Measurements from ENCODE around the gene CNIH2.
"Not testable (repeated sequence)": the region's sequence is repeated elsewhere in the genome, so short reads cannot be mapped to it uniquely, and the experiment has no call there.

Gene CNIH2

DNA sequence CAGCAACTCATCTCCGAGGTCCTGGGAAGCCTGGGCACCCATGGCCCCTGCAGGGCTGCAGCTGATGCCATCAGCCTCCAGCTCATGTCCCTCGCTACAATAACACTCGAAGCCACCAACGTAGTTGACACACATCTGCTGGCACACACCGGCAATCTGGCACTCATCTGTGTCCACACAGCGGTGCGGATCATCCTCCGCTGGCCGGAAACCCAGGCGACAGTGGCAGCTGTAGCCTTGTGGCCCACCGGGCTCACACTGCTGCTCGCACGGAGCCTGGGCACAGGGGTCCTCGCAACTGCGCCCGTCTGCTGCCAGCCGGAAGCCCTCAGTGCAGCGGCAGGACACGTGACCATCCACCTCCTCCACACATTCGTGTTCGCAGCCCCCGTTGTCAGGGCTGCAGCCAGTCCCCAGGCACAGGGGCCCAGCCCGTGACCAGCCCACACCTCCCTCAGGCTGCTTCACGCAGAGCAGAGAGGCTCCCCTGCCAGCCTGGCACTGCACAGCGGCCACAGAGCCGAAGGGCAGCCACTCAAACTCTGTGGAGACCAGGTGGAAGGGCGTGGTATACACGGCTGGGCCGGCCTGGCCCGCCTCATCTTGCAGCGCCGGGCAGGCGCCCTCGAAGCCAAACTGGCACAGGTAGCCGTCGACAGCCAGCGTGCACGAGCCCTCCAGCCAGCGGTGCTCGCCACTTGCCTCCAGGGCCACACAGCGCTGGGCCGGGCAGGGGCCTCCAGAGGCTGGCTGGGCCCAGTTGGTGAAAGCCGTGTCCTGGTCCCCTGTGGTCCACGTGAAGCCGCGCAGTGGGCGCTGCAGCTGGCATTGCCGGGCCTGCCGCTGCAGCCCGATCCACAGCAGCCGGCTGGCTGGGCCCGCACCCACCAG lies 38.2 kb downstream of the CNIH2 start:
- H3K4me3 ChIP-seq (ENCODE audit: low read depth, low read length), result no peak overlapping the region
- TF ChIP-seq, protein P1, sequence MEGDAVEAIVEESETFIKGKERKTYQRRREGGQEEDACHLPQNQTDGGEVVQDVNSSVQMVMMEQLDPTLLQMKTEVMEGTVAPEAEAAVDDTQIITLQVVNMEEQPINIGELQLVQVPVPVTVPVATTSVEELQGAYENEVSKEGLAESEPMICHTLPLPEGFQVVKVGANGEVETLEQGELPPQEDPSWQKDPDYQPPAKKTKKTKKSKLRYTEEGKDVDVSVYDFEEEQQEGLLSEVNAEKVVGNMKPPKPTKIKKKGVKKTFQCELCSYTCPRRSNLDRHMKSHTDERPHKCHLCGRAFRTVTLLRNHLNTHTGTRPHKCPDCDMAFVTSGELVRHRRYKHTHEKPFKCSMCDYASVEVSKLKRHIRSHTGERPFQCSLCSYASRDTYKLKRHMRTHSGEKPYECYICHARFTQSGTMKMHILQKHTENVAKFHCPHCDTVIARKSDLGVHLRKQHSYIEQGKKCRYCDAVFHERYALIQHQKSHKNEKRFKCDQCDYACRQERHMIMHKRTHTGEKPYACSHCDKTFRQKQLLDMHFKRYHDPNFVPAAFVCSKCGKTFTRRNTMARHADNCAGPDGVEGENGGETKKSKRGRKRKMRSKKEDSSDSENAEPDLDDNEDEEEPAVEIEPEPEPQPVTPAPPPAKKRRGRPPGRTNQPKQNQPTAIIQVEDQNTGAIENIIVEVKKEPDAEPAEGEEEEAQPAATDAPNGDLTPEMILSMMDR (IDR thresholded peaks at IDR 0.05; ENCODE audit: low read depth, low read length, missing control alignments), result no peak
- DNase-seq (ENCODE audit: low read depth), result no peak

DNA sequence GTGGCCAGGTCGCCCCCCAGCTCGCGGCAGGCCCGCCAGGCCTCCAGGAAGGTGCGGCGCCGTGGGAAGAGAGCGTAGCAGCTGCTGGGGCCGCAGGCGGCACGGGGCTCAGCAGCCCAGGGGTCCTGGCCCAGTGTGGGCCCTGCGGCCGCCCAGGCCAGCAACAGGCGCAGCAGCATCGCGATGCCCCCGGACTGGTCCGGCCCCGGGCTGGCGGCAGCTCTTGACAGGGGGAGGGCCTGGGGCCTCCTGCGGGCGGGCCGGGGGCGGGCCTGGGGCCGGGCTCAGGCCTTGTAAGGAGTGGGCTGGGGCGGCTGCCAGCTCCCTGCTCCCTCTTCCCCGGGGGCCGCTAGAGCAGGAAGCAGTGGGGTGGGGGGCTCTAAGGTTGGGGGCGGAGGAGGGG lies 38.9 kb downstream of the CNIH2 start, which contains the start of gene CD248:
Gene CD248 (minus strand): TSS at position 196 of the 403 bp plus-strand sequence. CDS start 17 bp downstream, at position 179.
- TF ChIP-seq, protein P1 (IDR thresholded peaks at IDR 0.05; ENCODE audit: low read depth, low read length, missing control alignments), result no peak
- no peak within 1 kb of the TSS for H3K4me3 ChIP-seq (ENCODE audit: low read depth, low read length)
- no peak for DNase-seq (ENCODE audit: low read depth)

DNA sequence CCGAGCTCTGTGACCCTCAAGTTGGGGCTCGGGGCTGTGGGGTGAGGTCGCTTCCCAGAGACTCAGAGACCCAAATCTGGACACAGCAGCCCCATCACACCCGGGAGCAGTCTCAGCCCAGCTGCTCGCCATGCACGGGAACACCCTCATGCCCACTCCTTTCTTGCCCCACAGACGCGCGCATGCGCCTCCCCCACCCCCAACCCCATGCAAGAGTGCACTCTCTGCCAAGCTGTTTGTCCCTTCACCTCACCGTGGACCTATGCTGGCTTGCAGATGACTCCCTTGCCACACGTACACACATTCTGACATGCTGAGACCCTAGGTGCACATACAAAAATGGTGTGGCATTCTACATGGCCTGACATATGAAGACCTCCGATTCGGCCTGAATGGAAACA lies 39.3 kb downstream of the CNIH2 start:
- DNase-seq (ENCODE audit: low read depth), result no peak
- TF ChIP-seq, protein P1 (IDR thresholded peaks at IDR 0.05; ENCODE audit: low read depth, low read length, missing control alignments), result no peak
- no peak overlapping the region for H3K4me3 ChIP-seq (ENCODE audit: low read depth, low read length)

DNA sequence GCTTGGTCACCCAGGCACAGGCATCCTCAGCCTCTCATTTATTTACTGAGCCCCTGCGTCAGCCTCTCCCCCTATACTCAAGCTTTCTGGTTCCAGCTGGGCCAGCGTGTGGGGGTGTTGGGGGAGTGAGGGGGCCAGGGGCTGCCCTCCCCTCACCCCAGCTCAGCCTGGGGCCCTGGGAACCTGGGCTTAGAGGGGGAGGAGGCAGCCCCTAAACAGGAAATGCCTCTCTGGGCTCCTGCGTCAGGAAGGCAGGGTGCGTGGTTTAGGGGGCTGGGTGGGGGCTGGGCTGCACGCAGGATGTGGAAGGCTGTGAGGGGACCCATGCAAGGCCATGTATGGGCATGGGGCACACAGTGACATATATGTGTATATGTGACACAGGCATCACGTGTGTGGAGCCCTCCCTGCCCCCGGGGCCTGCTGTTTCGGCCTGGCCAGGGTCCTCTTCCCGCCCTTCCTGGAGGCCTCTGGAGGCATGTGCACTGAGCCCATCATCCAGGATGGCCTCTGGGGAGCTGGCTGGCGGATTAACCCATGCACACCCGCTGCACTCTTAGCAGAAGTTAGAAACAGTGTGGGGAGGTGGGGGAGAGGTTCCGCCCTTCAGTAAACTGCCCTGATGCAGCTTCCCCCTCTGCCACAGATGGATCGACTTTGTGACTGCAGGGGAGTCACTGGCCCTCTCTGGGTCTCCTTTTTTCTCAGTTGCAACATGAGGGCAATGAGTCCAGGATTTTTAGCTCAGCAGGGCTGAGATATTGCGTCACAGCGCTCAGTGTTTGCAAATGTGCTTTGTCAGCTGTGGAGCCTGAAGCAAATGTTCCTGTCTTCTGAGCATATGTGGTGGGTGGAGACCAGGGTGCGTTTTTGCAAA lies 40.0 kb downstream of the CNIH2 start:
- TF ChIP-seq, protein P1 (IDR thresholded peaks at IDR 0.05; ENCODE audit: low read depth, low read length, missing control alignments), result no peak
- no peak for DNase-seq (ENCODE audit: low read depth)
- no peak overlapping the region for H3K4me3 ChIP-seq (ENCODE audit: low read depth, low read length)

DNA sequence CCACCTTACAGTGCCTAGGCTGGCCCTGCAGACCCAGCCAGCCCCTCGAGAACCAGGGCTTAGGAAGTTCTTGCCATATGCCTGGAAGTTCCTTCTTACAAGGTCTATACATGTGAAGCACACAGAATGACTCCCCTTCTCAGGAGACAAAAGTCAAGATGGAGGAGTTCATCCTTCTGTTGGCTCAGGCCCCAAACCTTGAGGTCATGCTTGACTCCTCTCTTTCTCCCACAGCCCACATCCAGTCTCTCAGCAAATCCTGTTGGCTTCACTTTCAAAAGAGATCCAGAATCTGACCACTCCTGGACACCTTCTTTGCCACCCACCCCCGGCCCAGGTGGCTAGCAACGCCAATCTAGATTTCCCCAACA lies 40.6 kb downstream of the CNIH2 start:
- no peak overlapping the region for H3K4me3 ChIP-seq (ENCODE audit: low read depth, low read length)
- TF ChIP-seq, protein P1 (IDR thresholded peaks at IDR 0.05; ENCODE audit: low read depth, low read length, missing control alignments), result no peak
- no peak for DNase-seq (ENCODE audit: low read depth)

DNA sequence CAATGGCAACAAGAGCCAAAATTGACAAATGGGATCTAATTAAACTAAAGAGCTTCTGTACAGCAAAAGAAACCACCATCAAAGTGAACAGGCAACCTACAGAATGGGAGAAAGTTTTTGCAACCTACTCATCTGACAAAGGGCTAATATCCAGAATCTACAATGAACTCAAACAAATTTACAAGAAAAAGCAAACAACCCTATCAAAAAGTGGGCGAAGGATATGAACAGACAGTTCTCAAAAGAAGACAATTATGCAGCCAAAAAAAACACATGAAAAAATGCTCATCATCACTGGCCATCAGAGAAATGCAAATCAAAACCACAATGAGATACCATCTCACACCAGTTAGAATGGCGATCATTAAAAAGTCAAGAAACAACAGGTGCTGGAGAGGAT lies 42.3 kb downstream of the CNIH2 start:
- H3K4me3 ChIP-seq (ENCODE audit: low read depth, low read length), result not testable (repeated sequence)

DNA sequence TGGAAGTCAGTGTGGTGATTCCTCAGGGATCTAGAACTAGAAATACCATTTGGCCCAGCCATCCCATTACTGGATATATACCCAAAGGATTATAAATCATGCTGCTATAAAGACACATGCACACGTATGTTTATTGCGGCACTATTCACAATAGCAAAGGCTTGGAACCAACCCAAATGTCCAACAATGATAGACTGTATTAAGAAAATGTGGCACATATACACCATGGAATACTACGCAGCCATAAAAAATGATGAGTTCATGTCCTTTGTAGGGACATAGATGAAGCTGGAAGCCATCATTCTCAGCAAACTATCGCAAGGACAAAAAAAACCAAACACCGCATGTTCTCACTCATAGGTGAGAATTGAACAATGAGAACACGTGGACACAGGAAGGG lies 42.8 kb downstream of the CNIH2 start:
- H3K4me3 ChIP-seq (ENCODE audit: low read depth, low read length), result not testable (repeated sequence)

More for the DNA sequence above, 42.3 kb downstream of the CNIH2 start:
- DNase-seq (ENCODE audit: low read depth), result not testable (repeated sequence)

More for the DNA sequence above, 42.8 kb downstream of the CNIH2 start:
- DNase-seq (ENCODE audit: low read depth), result not testable (repeated sequence)

Data from GM12864 (cell line).